GM18511 (cell line): ENCODE data around the gene FAM221B.

Experiments
- ATAC-seq: cut with Tn5 transposase; IDR thresholded peaks from one replicate; pipeline ENCODE4 v1.9.1; 2021; ENCODE audit warnings: mild to moderate bottlenecking, moderate library complexity; ENCODE audit not compliant: unreplicated experiment

Gene FAM221B

DNA sequence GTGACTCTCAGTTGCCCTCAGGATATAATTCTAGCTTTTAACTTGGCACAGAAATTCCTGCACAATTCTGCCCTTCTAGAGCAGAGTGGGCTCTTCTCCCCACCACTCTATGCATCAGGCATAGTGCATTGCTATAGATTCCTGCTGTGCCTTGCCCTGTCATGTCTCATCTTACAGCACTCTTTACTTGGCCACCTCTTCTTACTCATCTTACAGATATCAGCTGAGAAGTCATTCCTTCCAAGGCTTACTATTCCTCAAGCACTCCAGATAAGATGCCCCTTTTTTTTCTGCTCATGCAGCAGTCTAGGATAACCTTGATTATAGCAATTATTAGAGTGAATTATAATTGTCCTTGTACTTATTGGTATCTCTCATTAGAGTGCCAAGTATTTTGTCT, 5.6 kb downstream of the FAM221B start:
- ATAC-seq, result no peak

DNA sequence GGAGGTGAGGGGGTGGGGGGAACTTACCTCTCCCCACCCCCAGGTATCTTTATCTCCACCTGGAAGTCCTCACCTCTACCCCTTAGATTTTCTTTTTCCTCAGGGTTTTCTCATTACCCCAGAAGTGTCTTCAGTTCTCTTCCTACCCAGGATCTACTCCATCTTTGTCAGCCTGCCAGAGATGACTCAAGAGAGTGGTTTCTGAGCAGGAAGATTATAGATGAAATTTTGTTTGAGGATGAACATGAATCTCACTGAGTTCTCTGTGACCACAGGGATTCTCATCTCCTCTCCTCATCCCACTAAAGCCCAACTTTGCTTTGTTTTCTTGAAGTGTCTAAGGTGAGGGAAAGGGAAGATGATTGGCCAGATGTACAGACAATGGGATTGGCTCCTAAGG, 8.5 kb downstream of the FAM221B start:
- no peak for ATAC-seq

DNA sequence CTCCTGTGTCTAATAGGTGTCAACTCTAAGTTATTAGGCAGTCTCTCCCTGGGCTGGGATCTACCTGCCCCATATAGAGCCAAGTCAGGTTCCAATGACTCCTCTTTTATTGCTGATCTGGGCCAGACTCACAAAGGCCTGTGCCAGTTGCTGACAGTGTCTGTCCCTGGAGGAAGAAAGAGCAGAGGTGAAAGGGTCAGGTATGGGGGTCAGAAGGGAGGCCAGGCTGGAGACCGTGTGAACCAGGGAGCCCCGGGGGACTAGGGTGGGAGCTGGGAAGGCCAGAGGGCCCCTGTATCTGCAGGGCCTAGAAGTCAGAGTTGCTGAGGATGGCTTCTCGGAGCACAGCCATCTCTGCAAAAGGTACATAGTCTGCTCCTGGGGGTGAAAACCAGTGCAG, 10.2 kb downstream of the FAM221B start:
- ATAC-seq, result no peak

DNA sequence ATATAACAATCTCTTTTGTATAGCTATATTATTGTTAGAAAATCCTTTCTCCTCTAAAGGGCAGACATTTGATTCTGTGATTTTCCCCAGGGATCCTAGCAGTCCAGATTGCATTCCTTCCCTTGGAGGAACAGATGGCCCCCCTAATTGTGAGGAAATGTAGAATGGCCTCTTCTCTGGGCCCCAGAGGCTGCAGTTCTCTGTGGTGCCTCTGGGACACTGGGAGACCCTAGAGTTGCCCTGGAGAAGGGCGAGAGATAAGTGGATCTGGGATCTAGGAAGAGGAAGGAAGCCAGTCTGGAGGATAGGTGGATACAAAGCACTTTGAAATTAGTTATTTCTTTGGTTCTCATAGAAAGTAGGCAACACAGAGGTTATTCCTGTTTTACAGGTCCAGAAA, 11.8 kb downstream of the FAM221B start:
- no peak for ATAC-seq

DNA sequence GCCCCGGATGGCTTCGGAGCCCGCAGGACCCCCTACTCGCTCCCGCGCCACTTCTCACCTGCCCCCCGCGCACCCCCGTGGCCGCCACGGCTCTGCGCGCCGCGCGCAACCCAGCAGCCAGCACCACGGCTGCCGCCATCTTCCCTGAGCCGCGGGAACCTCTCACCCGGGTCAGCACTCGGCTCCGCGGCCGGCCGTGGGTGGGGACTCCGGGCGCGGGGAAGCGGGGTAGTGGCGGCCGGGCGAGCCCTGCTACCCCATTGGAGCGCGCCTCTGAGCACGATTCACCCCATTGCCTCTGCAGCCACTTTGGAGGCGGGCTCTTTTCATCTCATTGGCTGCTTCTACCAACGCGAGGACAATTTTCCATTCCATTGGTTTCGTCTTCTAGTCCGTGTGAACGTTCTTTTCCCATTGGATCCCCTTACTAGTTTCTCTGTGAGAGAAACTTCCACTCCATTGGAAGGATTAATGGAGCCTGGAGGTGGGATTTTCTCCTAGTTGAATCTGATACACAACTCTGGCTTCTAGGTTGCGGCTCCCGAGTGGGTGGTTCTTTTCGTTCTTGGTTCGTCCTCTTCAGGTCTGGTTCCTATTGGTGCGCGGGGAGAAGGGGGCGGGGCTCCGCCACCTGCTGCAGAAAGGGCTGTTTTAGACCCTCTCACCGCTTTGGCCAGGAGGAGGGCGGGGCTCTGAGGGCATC, 13.5 kb downstream of the FAM221B start, which contains the start of gene HINT2:
HINT2 (minus strand) TSS at position 202 of the 703 bp plus-strand sequence; CDS start at position 139, 63 bp downstream.
- ATAC-seq, result peak; percentile 79

DNA sequence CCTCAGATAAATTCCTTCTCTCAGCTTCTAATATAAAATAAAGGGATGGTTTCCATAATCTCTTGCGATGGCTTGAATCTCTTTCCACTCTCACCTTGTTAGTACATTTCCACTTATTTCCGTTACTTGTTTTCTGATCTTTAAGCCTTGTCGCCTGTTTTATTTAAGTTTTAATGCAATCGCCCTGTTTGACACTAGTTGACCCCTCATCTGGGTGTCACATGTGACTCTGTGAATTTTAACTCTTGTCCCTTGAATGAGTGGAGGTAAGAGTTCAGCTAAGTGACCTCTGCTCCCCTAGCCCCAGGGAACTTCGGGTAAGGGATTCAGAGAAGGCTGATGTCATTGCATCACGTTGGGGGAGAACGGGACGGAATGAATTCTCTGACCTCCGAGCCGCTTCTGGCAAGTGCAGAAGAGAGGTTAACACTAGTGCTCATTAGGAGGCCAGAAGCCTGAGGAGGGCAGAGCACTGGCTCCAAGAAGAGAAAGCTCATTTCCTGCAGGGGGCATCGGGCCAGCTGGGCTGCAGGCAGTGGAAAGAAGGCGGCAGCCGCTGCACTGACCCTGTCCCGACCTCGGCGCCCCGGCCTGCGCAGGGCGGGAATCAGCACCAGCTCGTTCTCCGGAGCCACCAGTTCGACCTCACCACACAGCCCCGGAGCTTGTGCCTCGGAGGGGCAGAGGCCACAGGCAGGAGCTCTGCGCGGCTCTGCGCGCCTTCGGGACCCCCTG, 14.3 kb downstream of the FAM221B start:
- peak; percentile 32 for ATAC-seq

DNA sequence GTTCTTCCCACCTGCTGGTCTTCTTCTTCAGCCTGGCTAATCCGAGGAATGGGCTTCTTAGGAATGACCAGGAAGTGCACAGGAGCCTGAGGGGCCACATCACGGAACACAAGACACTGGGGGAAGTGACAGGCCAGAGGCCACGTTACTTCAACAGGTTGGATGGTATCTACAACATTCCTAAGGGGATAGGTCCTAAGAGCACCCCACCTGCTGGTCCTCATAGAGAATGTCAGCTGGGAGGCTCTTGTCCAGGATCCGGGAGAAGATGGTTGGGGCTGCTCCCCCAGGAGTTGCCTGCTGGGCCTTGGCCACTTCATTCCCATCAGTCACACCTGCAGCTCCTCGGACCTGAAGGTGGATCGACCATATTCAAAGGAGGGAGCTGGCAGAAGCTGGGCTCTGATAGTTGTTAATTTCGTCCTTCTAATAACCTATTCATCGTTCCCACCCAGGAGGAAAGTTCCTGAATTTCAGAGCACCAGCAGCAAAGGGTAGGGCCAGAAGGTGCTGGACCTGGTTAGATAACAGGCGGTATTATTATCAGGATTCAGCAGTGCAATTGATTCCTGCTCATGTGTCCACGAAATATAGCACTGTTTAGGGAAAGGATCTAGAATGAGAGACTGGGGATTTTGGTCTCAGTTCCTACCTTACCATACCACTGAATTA, 15.0 kb downstream of the FAM221B start:
- no peak for ATAC-seq

DNA sequence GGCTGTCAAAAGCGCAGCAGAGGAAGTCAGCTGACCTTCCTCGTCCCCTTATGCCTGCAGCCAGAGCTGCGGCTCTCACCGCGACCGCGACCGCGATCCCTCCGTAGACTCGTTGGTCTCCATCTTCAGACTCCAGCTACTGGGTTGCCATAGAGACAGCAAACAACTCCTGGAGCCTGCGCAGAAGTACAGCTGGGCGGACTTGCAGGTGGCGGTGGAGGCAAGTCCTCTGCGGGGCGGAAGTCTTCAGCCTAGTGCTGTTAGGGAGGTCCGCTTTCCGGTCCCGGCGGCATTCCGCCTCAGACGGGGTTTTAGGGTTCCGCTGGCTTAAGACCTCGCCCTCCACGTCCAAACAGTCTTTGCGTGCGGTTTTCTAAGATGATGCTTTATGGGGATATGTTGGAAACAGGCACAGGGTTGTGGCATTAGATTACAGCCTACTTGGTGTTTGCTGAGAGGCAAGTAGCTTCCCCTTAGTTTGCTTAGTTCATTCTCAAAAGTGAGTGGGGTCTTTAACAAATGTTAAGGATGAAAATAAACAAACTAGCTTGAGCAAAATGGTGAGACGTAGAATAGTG, 16.4 kb downstream of the FAM221B start, which contains the start of gene SPAG8:
SPAG8 (minus strand) TSS at position 238 of the 578 bp plus-strand sequence; CDS start at position 123, 115 bp downstream.
- ATAC-seq, result peak; percentile 65

DNA sequence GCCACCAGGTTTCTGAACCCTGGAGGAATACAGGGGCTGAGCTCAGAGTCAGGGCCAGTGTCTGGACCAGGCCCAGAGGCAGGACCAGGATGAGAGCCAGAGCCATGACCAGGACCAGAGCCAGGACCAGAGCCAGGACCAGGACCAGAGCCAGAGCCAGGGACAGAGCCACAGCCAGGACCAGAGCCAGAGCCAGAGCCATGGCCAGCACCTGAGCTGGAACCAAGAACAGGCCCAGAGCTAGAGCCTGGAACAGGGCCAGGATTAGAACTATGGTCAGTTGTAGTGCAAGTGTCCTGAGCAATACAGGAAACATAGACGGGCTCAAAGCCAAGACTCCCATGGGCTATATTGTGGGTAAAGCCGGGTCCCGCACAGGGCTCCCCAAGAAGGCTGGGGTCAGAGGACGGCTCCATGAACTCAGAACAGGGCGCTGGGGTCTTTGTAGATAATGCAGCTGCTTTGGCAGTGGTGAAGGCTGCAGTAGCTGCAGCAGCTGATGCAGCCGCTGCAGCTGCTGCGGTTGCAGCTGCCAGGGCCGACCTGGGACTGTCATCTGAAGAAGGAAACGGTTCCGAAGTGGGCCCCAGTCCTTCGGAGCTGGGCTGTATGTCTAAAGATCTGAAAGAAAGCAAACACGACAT, 17.0 kb downstream of the FAM221B start:
- no peak for ATAC-seq

DNA sequence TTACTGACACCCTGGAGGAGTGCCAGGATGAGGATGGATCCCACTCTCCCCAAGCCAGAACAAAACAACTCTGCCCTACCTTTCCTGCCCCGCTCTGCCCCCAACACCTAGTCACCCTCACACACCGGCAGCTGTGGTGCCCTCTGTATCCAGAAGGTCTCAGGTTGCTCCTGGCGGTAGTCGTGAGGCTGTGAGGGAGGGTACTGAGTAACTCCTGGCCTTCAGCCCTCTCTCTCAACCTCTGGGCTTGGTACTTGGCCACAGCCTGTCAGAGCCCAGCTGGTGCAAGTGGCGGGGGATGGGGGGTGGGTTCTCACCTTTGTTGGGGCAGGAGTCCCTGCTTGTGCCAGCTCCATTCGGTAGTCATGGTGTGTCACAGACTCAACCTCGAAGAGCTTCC, 18.4 kb downstream of the FAM221B start:
- no peak for ATAC-seq

DNA sequence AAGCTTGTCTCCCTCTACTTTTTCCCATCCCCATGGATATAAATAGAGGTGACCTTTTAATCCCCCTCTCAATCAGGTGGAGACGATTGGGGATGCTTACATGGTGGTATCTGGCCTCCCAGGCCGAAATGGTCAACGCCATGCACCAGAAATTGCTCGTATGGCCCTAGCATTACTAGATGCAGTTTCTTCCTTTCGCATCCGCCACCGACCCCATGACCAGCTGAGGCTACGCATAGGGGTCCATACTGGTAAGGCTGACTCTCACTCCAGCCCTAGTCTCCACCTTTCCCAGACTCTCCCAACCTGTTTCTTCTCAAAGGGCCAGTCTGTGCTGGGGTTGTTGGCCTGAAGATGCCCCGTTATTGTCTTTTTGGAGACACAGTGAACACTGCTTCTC, 20.1 kb downstream of the FAM221B start:
- ATAC-seq, result no peak

DNA sequence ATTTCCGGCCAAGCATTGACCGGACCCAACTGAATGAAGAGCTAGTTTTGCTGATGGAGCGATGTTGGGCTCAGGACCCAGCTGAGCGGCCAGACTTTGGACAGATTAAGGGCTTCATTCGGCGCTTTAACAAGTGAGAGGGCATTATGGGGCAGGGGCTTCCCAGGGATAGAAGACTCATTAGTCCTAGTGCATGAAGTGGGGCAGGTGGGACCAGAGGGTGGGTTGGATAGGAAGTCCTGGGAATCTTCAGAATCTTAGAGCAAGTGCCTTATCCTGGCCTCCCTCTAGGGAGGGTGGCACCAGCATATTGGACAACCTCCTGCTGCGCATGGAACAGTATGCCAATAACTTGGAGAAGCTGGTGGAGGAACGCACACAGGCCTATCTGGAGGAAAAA, 22.4 kb downstream of the FAM221B start:
- ATAC-seq, result no peak

DNA sequence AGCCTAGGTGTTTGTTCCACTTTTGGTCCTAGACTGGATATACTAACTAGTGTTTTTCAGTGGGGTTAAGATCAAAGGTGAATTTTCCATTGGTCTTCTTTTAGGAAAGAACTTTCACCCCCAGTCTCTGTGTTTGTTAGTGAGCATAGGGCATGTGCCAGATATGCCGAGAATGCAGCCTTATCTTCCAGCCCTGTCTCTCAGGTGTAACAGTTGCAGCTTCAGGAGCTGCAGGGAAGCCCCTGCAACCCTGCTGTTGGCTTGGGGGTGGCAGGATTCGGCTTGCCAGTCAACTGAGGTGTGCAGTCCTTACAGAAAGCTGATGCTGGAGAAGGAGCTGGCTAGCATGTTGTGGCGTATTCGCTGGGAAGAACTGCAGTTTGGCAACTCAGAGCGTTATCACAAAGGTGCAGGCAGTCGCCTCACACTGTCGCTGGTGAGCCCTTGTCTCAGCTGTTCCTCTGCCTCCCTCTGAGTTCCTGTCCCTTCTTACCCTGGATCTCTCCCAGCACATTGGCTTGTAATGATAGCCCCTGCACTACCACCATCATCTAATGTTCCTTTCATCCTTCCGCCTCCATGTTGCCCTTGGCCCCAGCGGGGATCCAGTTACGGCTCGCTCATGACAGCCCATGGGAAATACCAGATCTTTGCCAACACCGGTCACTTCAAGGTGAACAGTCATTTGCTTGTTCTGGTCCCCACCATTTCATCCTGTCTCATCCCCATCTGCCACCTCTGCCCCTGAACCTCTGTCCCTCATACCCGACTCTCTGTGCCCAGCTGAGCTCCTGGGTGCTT, 27.0 kb downstream of the FAM221B start:
- no peak for ATAC-seq

DNA sequence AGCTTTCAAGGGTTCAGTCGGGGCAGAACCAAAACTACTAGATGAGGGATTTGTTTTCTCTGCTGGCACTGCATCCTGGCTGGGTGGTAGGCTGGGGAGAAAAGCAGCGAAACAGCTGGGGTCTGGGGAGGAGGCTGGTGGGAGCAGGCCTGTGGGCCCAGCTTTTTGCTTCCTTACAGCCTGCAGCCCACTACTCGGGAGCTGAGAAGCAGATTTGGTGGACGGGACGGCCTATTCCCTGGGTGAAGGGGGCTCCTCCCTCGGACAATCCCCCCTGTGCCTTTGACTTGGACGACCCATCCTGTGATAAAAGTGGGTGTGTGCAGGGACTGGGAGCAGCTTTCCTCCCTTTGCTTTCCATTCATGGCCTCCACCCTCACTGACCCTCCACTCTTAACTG, 28.0 kb downstream of the FAM221B start:
- ATAC-seq, result no peak

DNA sequence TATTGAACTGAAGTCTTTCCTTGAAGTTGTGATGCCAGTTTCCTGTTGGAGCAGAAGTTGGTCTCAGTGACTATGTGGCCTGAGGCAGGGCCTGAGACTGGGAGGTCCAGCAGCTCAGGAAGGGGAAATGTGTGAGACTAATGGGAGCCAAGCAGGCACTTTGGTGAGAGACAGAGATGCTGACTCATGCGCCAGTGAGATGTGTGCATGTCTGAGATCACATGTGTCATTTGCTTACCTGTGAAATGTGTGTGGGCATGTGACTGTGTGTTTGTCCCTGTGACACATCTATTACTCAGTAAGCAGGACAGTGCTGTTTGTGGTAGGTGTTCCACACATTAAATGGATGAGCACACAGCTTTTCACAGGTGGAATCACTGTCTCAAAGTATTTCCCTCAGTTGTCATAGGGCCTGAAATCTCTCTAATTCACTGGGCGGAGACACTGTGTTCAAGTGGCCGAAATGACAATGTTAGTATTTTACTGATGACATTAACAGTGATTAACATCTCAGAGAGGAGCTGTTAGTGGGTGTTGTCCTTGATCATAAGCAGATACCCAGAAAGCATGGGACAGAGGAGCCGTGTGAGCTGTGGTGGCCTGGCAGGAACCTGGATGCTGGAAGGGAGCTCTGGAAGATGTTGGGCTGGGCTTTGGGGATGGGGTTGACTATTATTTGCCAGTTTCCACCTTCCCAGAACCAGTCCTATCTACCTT, 29.7 kb downstream of the FAM221B start:
- ATAC-seq, result no peak

DNA sequence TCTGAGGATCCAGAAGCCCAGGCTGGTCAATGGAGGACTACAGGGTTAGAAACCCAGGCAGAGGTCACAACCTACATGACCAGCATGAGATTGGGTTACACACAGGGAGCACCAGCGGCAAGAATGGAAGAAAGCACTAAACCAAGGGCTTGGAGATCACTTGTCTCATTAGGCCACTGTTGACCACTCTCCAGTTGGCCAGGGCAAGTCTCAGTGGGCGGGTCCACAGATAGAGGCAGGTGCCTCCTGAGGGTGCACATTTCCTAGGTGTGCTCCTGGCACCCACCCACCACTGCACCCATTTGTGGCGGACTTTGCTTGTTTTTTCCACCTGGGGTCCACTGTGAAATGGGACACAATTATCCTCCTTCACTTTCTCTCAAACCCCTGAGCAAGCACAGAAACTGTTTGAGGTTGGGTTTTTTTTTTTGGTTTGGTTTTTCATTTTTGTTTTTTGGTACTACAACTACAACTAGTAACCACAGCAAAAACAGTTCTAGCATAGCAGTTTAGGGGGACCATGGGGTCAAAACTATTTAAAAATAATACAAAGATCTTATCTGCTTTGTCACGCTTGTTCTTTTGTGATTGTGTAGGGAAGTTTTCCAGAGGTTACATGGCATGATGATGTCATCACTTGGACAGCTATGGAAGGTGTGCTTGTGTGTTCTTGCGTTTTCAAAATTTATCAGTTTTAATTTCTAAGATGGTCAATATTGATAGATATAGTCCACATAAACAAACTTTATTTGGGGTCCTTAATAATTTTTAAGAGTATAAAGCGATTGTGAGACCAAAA, 31.0 kb downstream of the FAM221B start:
- no peak for ATAC-seq

DNA sequence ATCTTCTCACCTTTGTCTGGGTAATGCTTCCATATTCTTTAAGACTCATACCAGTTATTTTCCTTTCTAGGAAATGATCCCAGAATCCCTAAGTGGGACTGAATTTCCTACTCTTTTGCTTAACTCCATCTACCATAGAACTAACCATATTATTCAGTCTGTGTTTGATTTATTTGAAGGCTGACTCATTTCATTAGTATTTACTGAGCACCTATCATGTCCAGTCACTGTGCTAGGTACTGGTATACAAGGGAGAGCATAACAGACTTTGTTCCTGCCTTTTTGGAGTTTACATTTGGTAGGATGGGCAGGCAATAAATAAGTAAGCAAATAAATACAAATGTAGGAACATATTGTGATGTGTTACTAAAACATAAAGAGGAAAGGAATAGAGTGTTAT, 32.8 kb downstream of the FAM221B start:
- ATAC-seq, result no peak

DNA sequence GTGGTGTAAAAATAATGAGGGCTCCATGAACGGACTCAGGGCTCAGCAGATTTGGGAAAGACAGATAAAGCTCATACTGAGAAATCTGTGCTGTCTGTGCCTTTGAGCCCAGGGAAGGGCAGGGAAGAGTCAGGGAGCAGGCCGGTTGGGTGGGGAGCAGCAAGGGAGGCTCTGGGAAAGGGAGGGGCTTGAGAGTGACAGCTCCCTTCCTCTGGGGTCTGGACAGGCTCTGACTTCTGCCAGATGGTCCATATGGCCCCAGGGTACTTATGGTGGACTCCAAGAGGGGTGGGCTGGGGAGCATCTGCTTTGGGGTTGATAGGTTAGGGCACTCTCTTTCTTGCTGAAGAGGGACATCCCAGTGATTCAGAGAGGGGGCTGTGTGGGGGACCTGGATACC, 35.1 kb downstream of the FAM221B start:
- no peak for ATAC-seq

DNA sequence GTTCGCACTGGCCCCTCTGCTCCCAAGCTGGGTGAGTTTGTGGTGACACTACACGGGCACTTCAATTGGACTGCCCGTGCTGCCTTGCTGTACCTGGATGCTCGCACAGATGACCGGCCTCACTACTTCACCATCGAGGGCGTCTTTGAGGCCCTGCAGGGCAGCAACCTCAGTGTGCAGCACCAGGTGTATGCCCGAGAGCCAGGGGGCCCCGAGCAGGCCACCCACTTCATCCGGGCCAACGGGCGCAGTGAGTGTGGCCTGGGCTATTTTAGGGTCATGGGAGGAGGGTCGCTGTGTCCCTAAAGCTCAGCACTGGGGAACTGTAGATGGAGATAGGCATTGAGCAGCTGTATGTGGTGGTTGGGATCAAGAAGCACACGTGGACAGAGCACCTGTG, 35.7 kb downstream of the FAM221B start:
- ATAC-seq, result no peak
